ENCODE measurements around the gene GNAQ. TPM values are rescaled to one million over a fixed set of nuclear protein-coding genes. Genes with fewer than 3 reads are reported as not detected.

Gene GNAQ
- total RNA-seq, 1 experiment from 2014 or later, result 34.1 TPM

DNA sequence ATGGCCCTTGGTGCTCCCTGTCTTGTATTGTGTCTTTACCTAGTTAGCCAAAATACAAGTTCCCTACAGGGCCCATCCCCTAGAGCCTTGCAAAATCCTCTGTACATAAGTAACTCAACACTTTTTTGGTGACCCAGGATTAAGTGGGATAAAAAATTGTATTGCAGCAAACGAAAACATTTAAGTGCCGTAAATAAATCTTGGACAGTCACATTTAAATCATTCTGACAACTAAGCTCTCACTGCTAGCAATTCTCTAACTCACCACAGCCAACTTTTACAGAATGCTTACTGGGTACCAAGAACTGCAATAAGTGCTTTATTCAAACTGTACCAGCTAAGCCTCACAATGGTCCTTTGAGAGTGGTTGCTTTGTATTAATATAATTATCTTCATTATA lies 56.6 kb downstream of the GNAQ start:
- intact Hi-C loops (cut with micrococcal nuclease; ENCODE audit: unreplicated experiment), result loop anchor here (5.0 kb wide), 1 partner anchor 133 kb away; no protein-coding TSS in a partner anchor
- BruUV-seq (replicated peaks), result no TSS peak
- TF ChIP-seq CTCF (IDR thresholded peaks at IDR 0.05; ENCODE audit: unreplicated experiment), result no peak
- CTCF ChIA-PET, result interaction anchor here (0.5 to 1.4 kb wide), 3 partner anchors 19 to 378 kb away, joined by 3 to 4 read pairs (median 3); no protein-coding TSS in a partner anchor
- H3K4me1 Mint-ChIP-seq (ENCODE audit: low read depth, unreplicated experiment), result peaks cover 19% of the 10 kb centered on the region
- H3K9me3 Mint-ChIP-seq (ENCODE audit: low read depth, unreplicated experiment), result no peaks in the 10 kb centered on the region
- no peaks in the 10 kb centered on the region for H3K36me3 Mint-ChIP-seq (ENCODE audit: insufficient read depth, unreplicated experiment)
- no peak overlapping the region for H3K4me3 Mint-ChIP-seq (ENCODE audit: low read depth, unreplicated experiment)
- H3K27me3 Mint-ChIP-seq (ENCODE audit: unreplicated experiment), result no peaks in the 10 kb centered on the region
- DNase-seq, result no peak
- no peak overlapping the region for H3K27ac Mint-ChIP-seq (ENCODE audit: unreplicated experiment)

GRCh38 chr9:77974434-77974833 lies 57.2 kb downstream of the GNAQ start:
- intact Hi-C loops (cut with micrococcal nuclease; ENCODE audit: unreplicated experiment), result no loop called here
- peaks cover 19% of the 10 kb centered on the region for H3K4me1 Mint-ChIP-seq (ENCODE audit: low read depth, unreplicated experiment)
- no peak for DNase-seq
- no TSS peak for BruUV-seq (replicated peaks)
- H3K27me3 Mint-ChIP-seq (ENCODE audit: unreplicated experiment), result no peaks in the 10 kb centered on the region
- TF ChIP-seq CTCF (IDR thresholded peaks at IDR 0.05; ENCODE audit: unreplicated experiment), result no peak
- H3K27ac Mint-ChIP-seq (ENCODE audit: unreplicated experiment), result no peak overlapping the region
- H3K36me3 Mint-ChIP-seq (ENCODE audit: insufficient read depth, unreplicated experiment), result no peaks in the 10 kb centered on the region
- no peak overlapping the region for H3K4me3 Mint-ChIP-seq (ENCODE audit: low read depth, unreplicated experiment)
- CTCF ChIA-PET, result interaction anchor here (0.7 kb wide), 1 partner anchor 52 kb away, joined by 3 read pairs; no protein-coding TSS in a partner anchor
- H3K9me3 Mint-ChIP-seq (ENCODE audit: low read depth, unreplicated experiment), result no peaks in the 10 kb centered on the region

- H3K27ac Mint-ChIP-seq (ENCODE audit: unreplicated experiment), result no peak overlapping the region
- intact Hi-C loops (cut with micrococcal nuclease; ENCODE audit: unreplicated experiment), result no loop called here
- no peaks in the 10 kb centered on the region for H3K27me3 Mint-ChIP-seq (ENCODE audit: unreplicated experiment)
- CTCF ChIA-PET, result no interaction called here
- no peaks in the 10 kb centered on the region for H3K4me1 Mint-ChIP-seq (ENCODE audit: low read depth, unreplicated experiment)
- no peak overlapping the region for H3K4me3 Mint-ChIP-seq (ENCODE audit: low read depth, unreplicated experiment)
- H3K9me3 Mint-ChIP-seq (ENCODE audit: low read depth, unreplicated experiment), result no peaks in the 10 kb centered on the region
- no peaks in the 10 kb centered on the region for H3K36me3 Mint-ChIP-seq (ENCODE audit: insufficient read depth, unreplicated experiment)
- BruUV-seq (replicated peaks), result no TSS peak
- TF ChIP-seq CTCF (IDR thresholded peaks at IDR 0.05; ENCODE audit: unreplicated experiment), result no peak
- no peak for DNase-seq
Observed at GRCh38 chr9:77969083-77969482, 62.5 kb downstream of the GNAQ start.

DNA sequence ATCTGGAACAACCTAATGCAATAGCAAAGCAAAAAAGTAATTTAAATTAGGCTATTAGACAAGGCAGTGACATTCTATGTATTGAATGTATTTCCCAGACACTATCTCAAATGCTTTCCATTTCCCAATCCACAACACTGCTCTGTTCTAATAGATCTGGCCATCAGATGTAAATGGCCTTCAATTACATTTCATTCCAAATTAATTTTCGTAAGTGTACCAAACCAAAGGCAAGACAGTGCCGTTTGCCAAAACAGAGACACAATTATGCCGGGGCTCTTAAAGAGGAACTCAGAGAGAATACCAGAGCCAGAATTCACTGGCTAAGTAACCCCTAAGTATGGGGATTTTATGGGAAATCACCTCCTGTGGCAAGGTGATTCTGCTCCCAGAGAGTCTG lies 63.1 kb downstream of the GNAQ start:
- DNase-seq, result no peak
- intact Hi-C loops (cut with micrococcal nuclease; ENCODE audit: unreplicated experiment), result no loop called here
- Mint-ChIP-seq H3K27ac (ENCODE audit: unreplicated experiment) (no peak overlapping the region), H3K4me3 (ENCODE audit: low read depth, unreplicated experiment) (no peak overlapping the region), H3K27me3 (ENCODE audit: unreplicated experiment) (no peaks in the 10 kb centered on the region), H3K36me3 (ENCODE audit: insufficient read depth, unreplicated experiment) (no peaks in the 10 kb centered on the region), H3K4me1 (ENCODE audit: low read depth, unreplicated experiment) (no peaks in the 10 kb centered on the region), H3K9me3 (ENCODE audit: low read depth, unreplicated experiment) (no peaks in the 10 kb centered on the region)
- BruUV-seq (replicated peaks), result no TSS peak
- CTCF ChIA-PET, result no interaction called here
- no peak for TF ChIP-seq CTCF (IDR thresholded peaks at IDR 0.05; ENCODE audit: unreplicated experiment)
